RWPE2 (cell line): Measurements from ENCODE around the gene TACC2.

Experiments used
- ATAC-seq: fragments of 200-7000 bp; cut with Tn5 transposase; 3 replicates; pipeline ENCODE4 v1.9.1; 2021; ENCODE audit warnings: low read depth
- DNase-seq: peaks from one replicate; pipeline ENCODE4 v3.0.0-alpha.2; 2020; ENCODE audit warnings: low spot score
- H3K27ac ChIP-seq: fragments of 450-650 bp; 2 replicates; pipeline ENCODE4 v1.5.1; 2017; ENCODE audit warnings: mild to moderate bottlenecking; ENCODE audit not compliant: poor library complexity, severe bottlenecking
- H3K27me3 ChIP-seq: fragments of 250-450 bp; sonication (Bioruptor Pico); 2 replicates; pipeline ENCODE4 v1.5.1; 2021; ENCODE audit warnings: mild to moderate bottlenecking, moderate library complexity; ENCODE audit not compliant: insufficient read depth, poor library complexity, severe bottlenecking
- H3K36me3 ChIP-seq: fragments of 250-450 bp; sonication (Bioruptor Pico); 2 replicates; pipeline ENCODE4 v1.5.1; 2020; ENCODE audit warnings: low read depth, mild to moderate bottlenecking, moderate library complexity
- H3K4me1 ChIP-seq: fragments of 250-450 bp; sonication (Bioruptor Pico); 2 replicates; pipeline ENCODE4 v1.5.1; 2021; ENCODE audit warnings: mild to moderate bottlenecking, moderate library complexity; ENCODE audit not compliant: insufficient read depth, poor library complexity, severe bottlenecking
- H3K4me3 ChIP-seq: fragments of 250-450 bp; sonication (Bioruptor Pico); 2 replicates; pipeline ENCODE4 v1.5.1; 2021; ENCODE audit warnings: mild to moderate bottlenecking, moderate library complexity; ENCODE audit not compliant: severe bottlenecking
- H3K9me3 ChIP-seq: fragments of 250-450 bp; sonication (Bioruptor Pico); 2 replicates; pipeline ENCODE4 v1.5.1; 2021; ENCODE audit warnings: mild to moderate bottlenecking, moderate library complexity; ENCODE audit not compliant: severe bottlenecking
- TF ChIP-seq, protein P1 (sequence below): fragments of 450-650 bp; IDR thresholded peaks from one replicate; pipeline ENCODE4 v1.5.1; 2017; ENCODE audit warnings: mild to moderate bottlenecking, moderate library complexity; ENCODE audit not compliant: poor library complexity, severe bottlenecking

Gene TACC2

DNA sequence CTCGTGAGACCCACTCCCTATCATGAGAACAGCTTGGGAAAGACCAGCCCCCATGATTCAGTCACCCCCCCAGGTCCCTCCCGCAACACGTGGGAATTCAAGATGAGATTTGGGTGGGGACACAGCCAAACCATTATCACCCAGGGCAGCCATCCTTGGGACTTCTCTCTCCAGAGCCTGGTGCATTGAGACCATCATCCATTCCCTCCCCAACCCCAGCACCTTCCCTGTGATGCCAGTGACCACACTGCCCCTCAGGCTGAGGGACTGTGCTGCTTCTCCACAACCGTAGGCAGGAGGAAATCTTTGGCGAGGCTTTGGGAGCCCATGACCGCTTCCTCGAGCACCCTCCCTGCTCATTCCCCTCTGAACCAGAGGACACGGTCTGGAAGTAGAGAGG, 64.4 kb downstream of the TACC2 start:
- DNase-seq (no peak), ATAC-seq (no peak)
- Histone ChIP-seq H3K9me3 (no peaks in the 10 kb centered on the region), H3K27ac (peak overlapping the region; percentile 13), H3K36me3 (no peaks in the 10 kb centered on the region), H3K4me1 (peaks cover 11% of the 10 kb centered on the region), H3K27me3 (no peaks in the 10 kb centered on the region), H3K4me3 (no peak overlapping the region)
- TF ChIP-seq, protein P1, sequence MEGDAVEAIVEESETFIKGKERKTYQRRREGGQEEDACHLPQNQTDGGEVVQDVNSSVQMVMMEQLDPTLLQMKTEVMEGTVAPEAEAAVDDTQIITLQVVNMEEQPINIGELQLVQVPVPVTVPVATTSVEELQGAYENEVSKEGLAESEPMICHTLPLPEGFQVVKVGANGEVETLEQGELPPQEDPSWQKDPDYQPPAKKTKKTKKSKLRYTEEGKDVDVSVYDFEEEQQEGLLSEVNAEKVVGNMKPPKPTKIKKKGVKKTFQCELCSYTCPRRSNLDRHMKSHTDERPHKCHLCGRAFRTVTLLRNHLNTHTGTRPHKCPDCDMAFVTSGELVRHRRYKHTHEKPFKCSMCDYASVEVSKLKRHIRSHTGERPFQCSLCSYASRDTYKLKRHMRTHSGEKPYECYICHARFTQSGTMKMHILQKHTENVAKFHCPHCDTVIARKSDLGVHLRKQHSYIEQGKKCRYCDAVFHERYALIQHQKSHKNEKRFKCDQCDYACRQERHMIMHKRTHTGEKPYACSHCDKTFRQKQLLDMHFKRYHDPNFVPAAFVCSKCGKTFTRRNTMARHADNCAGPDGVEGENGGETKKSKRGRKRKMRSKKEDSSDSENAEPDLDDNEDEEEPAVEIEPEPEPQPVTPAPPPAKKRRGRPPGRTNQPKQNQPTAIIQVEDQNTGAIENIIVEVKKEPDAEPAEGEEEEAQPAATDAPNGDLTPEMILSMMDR, result no peak

DNA sequence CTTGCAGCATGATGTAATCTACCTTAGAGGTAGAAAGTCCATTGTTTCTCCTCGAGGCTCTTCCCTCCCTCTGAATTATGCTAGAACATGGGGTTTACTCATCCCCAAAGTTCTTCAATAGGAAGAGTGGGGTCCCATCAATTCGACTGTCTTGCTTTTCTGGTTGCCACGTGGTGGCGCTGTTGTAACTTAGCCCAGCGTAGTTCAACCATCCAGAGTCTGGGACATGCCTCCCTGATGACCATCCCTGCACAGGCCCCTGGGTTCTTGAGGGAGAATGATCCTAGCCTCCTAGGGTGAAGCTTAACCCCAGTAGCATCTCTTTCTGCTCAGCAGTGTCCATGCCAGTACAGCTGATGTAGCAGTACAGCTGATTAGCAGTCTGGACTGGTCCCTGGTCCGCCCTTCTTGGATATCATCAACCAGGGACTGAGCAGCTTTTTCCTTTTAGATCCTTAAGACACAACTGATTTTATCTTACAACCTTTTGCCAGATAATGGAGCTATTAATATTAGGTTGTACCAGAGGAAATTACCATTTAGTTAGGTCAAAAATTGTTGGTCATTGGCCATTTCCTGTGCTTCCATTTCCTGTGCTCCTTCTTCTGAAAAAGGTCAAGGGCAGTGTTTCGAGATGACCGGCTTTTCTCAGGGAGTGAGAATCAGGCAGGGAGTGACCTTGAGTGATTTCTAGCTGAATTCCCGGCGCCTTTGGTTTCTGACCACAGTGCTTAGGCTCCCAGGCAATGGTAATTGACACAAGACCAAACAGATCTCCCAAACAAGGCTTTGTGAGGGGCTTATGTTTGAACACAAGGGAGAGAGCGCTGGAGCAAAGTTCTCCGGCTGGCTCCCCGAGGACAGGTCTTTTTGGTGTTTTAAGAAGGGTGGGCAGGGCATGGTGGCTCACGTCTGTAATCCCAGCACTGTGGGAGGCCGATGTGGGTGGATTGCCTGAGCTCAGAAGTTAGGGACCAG, 65.4 kb downstream of the TACC2 start:
- no peaks in the 10 kb centered on the region for H3K9me3 ChIP-seq
- ATAC-seq (peak; percentile 35; the same call in 1 of the 3 replicates), DNase-seq (no peak)
- H3K4me3 ChIP-seq, result no peak overlapping the region
- H3K27ac ChIP-seq, result no peak overlapping the region
- H3K27me3 ChIP-seq, result no peaks in the 10 kb centered on the region
- TF ChIP-seq, protein P1, result peak; percentile 73
- H3K4me1 ChIP-seq, result peaks cover 11% of the 10 kb centered on the region
- H3K36me3 ChIP-seq, result no peaks in the 10 kb centered on the region

GRCh38 chr10:122055252-122055651, 66.3 kb downstream of the TACC2 start:
- no peaks in the 10 kb centered on the region for H3K27me3 ChIP-seq
- H3K4me1 ChIP-seq, result peaks cover 11% of the 10 kb centered on the region
- no peaks in the 10 kb centered on the region for H3K36me3 ChIP-seq
- H3K27ac ChIP-seq, result no peak overlapping the region
- TF ChIP-seq, protein P1, result no peak
- H3K9me3 ChIP-seq, result no peaks in the 10 kb centered on the region
- DNase-seq (no peak), ATAC-seq (no peak)
- no peak overlapping the region for H3K4me3 ChIP-seq

DNA sequence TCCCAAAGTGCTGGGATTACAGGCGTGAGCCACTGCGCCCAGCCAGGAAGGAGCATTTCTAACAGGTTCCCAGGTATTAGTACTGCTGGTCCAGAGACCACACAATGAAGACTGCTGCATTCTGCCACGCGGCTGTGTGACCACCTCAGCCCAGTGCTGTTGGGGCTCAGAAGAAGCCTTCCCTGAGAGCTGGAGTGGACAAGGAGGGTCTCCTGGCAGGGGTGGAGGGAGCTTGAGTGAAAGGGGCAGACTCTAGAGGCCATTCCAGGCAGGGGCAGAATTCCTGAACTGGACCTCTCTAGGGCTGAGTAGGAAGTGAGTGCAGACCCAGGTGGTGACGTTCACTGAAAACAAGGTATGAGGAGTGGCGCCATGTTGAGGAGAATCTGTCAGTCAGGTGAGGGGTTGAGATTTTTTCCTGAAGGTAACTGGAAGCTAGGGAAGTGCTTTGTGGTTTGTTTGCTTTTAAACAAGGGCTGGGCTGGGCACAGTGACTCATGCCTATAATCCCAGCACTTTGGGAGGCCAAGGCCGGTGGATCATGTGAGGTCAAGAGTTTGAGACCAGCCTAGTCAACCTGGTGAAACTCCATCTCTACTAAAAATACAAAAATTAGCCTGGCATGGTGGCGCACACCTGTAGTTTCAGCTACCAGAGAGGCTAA, 67.6 kb downstream of the TACC2 start:
- TF ChIP-seq, protein P1, result no peak
- H3K27me3 ChIP-seq, result no peaks in the 10 kb centered on the region
- no peak for DNase-seq
- H3K4me1 ChIP-seq, result peaks cover 11% of the 10 kb centered on the region
- H3K9me3 ChIP-seq, result no peaks in the 10 kb centered on the region
- H3K4me3 ChIP-seq, result no peak overlapping the region
- peak overlapping the region; percentile 23 for H3K27ac ChIP-seq
- ATAC-seq, result peak; percentile 74
- no peaks in the 10 kb centered on the region for H3K36me3 ChIP-seq
